NT2/D1 (cell line): ENCODE data around the gene SNTG2.

Source experiments
- SUZ12 ChIP-seq: IDR thresholded peaks from 2 replicates; pipeline ENCODE4 v1.6.1; 2011; ENCODE audit not compliant: insufficient read length, insufficient read depth; ENCODE audit errors: extremely low read depth
- YY1 ChIP-seq: IDR thresholded peaks from 2 replicates; pipeline ENCODE4 v1.6.1; 2011; ENCODE audit not compliant: insufficient read length, insufficient read depth

GRCh38 chr2:1101011-1101782 lies 150.5 kb downstream of the SNTG2 start:
- TF ChIP-seq YY1 (no peak), SUZ12 (no peak)
